Epithelial cell of proximal tubule (primary cell): Measurements from ENCODE around the gene ITGB1. TPM values are rescaled to one million over a fixed set of nuclear protein-coding genes. Genes with fewer than 3 reads are reported as not detected.
A peak's percentile ranks its signal among the peaks of the same experiment; 100 is the strongest.

Experiments used
- DNase-seq: peaks from one replicate; pipeline ENCODE4 v3.0.0-alpha.2; 2011; ENCODE audit warnings: low read depth
- H3K4me3 ChIP-seq: 2 replicates; pipeline ENCODE4 v1.5.1; 2011; ENCODE audit warnings: low read depth, mild to moderate bottlenecking, low read length
- CTCF ChIP-seq: conservative IDR thresholded peaks from 2 replicates; pipeline ENCODE4 v1.5.1; 2012; ENCODE audit warnings: low read depth, mild to moderate bottlenecking, low read length
- total RNA-seq: library from RNA; depleted of rRNA; stranded (reverse); fragments of >200 nt; gene quantifications from 2 replicates; pipeline ENCODE4 v1.2.3, GENCODE V29; 2015

The ITGB1 gene
- total RNA-seq, 1 donor from 2014 or later: 2,053 TPM

- H3K4me3 ChIP-seq: no peak overlapping the region
- no peak for TF ChIP-seq CTCF
- DNase-seq: no peak
These were observed 6.2 kb upstream of the ITGB1 start for GRCh38 chr10:32964270-32964669.

- no peak overlapping the region for H3K4me3 ChIP-seq
- TF ChIP-seq CTCF: no peak
These were observed 5.1 kb upstream of the ITGB1 start for GRCh38 chr10:32963096-32963495.

GRCh38 chr10:32962521-32962920 lies 4.5 kb upstream of the ITGB1 start:
- TF ChIP-seq CTCF: no peak
- DNase-seq: no peak
- H3K4me3 ChIP-seq: no peak overlapping the region

More at GRCh38 chr10:32963096-32963495, 5.1 kb upstream of the ITGB1 start:
- no peak for DNase-seq

GRCh38 chr10:32961895-32962369 lies 3.9 kb upstream of the ITGB1 start:
- TF ChIP-seq CTCF: peak; percentile 38
- H3K4me3 ChIP-seq: no peak overlapping the region
- no peak for DNase-seq

- TF ChIP-seq CTCF: no peak
- H3K4me3 ChIP-seq: no peak overlapping the region
- no peak for DNase-seq
These were observed 3.4 kb upstream of the ITGB1 start for GRCh38 chr10:32961343-32961894.

GRCh38 chr10:32960022-32960421 lies 2.0 kb upstream of the ITGB1 start:
- DNase-seq: no peak
- no peak for TF ChIP-seq CTCF
- H3K4me3 ChIP-seq: peak overlapping the region; percentile 93
